OCI-LY1 (cell line): ENCODE data around the gene AFMID.

Source experiments
- CTCF ChIP-seq: fragments of 200-600 bp; sonication (generic), shearing (Covaris generic); IDR thresholded peaks from 2 replicates; pipeline ENCODE4 v1.5.1; 2017; ENCODE audit warnings: mild to moderate bottlenecking, antibody characterized with exemption, low read length, moderate library complexity, mixed read lengths
- EZH2 ChIP-seq: fragments of 200-600 bp; sonication (generic), shearing (Covaris generic); IDR thresholded peaks from 2 replicates; pipeline ENCODE4 v1.8.0; 2017; ENCODE audit warnings: borderline replicate concordance, mixed run types, mild to moderate bottlenecking, antibody characterized with exemption, low read length, moderate library complexity, mixed read lengths

GRCh38 chr17:78185981-78186691 lies 1.0 kb upstream of the AFMID start:
- no peak for TF ChIP-seq CTCF
- no peak for TF ChIP-seq EZH2
